Measurements from ENCODE around the gene PTH1R.

The PTH1R gene

DNA sequence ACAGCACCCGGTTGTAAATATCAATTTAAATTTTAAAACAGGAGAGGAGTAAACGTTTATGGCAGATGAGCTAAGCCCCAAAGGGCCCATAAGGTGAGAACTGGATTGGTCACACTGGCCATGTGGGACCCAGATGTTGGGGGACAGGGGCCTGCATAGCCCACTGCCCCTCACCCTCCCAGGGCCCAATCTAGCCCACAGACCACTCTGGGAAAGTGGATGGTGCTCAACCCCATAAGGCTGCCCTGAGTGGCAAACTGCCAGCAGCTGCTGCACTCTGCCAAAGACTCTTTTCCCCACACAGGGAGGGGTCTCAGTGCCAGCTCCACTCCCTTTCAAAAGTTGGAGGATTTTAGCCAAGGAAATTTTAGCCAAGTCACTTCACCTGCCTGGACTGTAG, 56.6 kb downstream of the PTH1R start:
- DNase-seq = no peak

- no peak for DNase-seq
These were observed 57.1 kb downstream of the PTH1R start for GRCh38 chr3:46934498-46935167.

DNA sequence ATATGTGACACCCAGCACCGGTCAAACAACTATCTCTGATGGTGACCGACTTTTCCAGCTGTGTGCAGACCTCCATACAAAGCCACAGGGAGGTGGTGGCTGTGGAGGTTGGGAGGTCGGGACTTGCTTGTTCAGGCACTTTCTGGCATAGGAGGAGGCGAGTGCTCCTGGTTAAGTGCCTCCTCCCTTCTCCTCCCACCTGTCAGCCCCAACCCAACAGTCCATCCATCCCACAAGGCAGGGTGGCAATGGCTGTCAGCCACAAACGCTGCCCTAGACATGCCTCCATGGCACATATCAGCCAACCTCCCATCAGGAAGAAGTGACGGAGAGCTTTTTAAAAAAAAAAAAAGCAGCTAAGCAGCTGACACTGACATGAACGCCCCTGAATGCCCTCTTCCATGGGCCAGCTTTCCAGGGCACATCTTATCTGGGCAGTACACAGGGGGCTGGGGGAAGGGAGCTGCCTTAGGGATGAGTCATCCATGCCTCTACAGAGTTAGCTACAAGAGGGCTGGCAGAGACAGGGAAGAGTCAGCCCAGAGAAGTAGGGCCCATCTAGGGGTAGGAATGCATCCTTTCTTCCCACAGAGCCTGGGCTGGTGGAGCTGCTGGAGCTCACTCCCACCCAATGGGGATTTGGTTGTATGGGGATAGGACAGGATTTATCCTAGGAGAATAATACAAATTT, 57.8 kb downstream of the PTH1R start:
- DNase-seq = no peak

DNA sequence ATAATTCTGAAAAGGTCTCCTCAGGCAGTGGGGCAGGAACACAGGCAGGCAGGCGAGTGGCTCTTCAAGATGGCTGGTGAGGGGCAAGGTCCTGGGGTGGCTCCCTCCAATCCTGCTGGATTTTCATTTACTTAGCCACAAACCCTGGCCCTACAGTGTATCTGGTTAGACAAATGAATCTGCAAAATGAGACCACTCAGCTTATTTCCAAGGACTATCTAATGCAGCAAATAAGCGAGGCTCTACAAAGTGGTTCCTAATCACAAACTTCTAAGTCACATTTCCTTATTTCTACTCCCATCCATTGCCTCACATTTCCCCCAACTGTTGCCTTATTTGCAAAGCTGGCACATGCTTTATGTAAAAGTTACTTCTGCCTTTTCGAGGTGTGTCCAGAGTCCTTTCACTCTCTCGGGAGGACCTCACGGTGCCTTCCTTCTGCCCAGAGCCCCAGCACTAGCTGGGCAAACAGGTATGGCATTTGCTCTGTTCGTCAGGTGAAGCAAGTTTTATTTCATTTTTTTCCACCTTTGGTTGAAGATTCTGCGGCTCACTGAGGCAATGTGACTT, 58.6 kb downstream of the PTH1R start:
- DNase-seq = no peak

DNA sequence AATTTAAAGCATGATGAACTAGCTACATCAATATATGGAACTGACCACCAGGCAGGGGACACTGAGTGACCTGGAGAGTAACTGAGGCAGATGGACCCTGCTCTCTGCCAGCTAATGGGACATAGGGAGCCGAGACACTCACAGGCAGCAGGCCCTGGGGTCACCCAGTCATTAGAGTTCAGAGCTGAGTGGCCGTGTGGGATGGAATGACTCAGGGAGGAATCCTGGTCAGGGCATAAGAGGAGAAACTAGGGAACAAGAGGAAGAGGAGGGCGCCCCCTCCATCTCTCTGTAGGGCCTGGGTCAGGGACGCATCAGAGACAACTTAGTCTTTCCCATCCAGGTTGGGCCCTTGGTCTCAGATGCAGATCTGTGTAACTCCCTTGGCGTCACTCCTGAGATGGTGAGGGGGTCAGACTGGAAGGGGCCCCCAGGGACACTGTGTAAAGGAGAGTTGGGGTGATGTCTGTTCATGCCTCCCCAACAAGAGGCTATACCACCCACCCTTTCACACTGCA, 59.3 kb downstream of the PTH1R start:
- no peak for DNase-seq

DNA sequence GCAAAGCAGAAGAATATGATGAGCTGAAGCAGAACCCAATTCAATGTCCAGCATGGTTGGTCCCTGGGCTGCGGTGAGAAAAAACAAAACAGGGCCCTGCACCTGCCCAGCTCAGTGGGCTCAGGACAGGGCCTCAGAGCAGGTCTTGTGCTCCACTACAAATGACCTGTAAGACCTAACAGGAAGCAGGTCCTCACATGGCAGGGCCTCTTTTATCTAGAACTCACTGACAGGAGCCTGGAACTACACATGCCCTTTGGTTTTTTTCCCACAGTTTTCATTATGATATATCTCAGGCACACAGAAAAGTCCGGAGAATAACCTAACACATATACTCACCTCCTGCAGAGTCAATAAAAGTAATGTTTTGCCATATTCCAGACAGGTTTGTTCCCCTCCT, 60.6 kb downstream of the PTH1R start:
- no peak for DNase-seq

DNA sequence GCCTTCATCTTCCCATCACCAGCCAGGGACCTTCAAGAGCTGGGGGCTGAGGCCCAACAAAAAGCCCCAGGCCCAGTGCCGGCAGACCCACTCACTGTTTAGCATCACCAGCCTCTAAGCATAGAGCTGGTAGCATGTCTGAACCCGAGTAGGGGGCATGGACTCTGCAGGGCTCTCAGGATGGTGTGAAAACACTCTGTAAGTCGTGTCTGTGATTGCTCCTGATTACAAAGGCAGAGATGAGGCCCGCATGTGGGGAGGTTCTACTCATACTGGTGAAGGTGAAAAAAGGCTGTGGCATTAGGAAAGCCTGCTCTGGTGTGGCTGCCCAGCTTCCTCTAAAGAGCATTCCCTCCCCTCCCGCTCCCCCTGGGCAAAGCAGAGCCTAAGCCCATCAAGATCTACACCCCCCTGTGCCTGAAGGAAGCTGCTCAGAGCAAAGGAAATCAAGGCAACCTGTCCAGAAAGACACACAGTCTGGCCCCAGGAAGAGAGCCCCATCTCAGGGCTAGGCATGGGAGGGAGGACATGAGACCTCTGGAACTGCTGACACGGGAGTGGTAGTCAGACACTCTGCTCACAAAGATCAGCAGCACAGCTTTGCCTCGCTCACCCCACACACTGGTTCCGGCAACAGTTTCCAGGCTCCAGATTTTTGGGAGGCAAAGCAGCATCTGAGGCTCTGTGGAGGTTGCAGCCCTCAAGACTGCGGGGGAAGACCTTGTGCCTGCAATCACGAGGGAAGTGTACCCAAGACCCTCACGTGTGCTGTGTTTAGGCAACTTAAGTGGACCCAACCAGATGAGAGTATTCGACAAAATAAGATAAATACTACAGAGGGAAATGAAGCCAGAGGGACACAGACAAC, 62.3 kb downstream of the PTH1R start:
- DNase-seq = no peak

- DNase-seq = no peak
These were observed 64.6 kb downstream of the PTH1R start for GRCh38 chr3:46942076-46942475.

DNA sequence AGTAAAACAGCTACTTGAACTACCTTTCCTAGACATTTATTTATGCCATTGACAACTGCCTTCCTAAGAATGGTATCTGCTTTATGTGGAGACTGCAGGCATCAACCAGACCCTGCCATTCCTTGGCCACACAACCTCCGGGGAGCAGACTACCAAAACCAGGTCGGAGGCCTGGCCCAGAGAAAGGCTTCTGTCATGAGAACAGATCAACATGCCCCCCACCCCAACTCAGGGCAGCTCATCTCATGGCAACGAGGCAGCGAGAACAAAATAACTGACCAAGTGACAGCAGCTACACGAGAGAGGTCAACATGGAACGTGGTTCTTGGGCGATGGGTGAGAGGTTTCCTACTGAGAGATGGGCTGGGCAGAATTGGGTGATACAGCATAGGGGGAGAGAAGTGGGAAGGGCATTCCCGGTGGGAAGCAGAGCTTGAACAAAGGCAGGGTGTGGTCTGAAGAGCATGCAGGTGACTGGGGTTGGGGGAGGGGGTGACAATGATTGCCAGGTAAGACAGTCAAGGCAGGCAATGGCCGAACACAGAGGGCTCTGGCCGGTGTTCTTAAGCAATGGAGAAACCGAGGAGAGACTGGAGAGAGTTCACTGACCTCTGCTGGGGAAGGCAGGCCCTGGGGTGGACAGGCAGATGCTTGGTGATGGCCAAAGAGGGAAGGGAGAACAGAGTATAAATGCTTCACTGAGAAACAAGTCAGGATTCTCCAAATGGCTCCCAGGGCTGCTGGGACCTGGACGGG, 65.1 kb downstream of the PTH1R start:
- DNase-seq = no peak

GRCh38 chr3:46943237-46944187, 66.0 kb downstream of the PTH1R start:
- DNase-seq = no peak

- no peak for DNase-seq
These were observed 66.7 kb downstream of the PTH1R start for GRCh38 chr3:46944191-46944590.

- no peak for DNase-seq
These were observed 68.9 kb downstream of the PTH1R start for GRCh38 chr3:46946416-46946815.

DNA sequence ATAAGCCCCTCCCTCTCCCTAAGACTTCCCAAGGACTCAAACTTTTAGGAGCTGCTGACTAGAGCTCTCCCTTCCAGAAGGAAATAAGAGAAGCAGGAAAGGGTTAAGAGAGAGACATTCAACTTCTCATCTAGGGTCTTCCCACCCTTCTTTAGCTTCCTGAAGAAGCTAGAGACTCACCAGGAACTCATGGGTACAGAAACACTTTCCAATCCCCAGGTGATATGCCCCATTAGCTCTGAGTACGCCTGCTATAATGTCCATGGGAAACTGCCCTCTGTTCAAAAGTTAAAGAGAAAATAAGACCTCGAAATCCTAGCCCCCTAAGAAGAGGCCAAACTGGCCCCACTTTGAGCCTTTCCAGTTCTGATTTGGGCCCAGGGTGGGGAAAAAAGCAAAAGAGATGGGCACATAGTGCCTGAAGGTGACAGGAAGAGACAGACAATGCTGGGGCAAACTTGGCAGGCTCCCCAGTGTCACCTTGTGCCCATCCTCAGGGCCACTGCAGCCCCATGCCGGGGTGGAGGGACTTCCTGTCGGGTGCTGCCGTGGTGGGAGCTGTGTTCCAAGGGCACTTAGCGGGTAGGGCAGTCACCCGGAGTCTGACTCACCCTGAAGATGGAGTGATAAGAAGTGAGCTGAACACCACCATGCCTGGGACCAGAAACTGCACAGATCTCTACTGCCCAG, 69.5 kb downstream of the PTH1R start:
- DNase-seq = peak; percentile 80

DNA sequence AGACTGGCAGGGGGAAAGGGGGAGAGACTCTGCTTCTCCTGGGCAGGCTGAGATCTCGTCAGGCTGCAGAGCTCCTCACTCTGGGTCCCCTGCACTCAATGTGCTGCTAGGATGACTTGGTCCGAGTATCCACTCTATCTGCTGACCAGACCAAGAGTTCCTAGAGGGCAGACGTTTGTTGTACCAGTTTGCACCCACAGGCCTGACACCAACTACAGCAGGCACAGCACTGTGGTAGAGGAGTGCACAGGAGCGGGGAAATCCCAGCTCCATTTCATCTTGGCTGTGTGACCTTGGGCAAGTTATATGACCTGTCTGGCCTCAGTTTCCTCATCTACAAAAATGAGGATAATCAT, 70.0 kb downstream of the PTH1R start:
- no peak for DNase-seq

GRCh38 chr3:46947981-46948791, 70.7 kb downstream of the PTH1R start:
- peak; percentile 75 for DNase-seq

DNA sequence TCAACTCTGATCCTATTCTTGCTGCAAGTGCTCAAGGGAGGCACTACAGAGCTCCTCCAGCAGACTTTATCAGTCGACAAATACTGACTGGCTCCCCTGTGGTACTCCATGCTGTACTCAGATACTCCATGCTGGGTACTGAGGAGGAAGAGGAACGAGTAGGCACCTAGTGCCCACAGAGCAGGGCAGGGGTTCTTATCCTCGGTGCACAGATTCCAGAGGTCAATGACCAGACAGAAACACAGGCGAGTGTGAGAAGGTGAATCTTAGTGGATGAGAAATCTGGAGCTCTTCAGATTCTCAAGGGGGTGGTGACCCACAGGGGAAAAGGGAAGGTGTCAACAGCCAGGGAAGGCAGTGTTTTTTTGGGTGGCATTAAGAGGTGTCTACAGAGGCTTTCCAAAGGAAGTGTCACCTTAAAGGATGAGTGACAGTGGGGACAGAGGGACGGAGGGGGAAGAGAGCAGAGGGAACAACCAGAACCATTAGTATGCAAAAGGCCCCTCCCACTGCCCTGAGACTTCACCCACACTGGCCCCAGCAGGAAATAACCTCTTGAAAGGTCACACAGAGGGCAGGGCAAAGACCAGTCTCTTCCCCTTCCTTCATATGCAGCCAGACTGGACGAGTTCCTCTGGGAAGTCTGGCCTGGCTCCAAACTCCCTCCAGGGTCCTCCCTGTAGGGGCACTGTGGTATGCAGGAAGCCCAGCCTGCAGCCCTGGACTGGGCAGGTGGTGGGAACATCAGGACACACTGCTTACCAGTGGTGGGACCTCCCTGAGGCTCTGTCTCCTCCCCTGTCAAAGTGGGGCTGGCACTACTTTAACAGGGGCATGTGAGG, 71.5 kb downstream of the PTH1R start:
- no peak for DNase-seq

DNA sequence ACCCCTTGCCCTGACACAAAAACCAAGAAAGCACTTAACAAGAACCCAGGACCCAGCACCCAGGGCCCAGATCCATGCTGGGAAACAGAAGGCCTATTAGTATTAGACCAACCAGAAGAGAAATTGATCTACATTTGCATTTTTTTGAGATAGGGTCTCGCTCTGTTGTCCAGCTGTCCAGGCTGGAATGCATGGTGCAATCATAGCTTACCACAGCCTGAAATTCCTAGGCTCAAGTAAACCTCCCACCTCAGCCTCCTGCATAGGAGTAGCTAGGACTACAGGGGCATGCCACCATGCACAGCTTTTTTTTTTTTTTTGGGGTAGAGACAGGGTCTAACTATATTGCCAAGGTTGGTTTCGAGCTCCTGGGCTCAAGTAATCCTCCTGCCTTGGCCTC, 72.7 kb downstream of the PTH1R start:
- no peak for DNase-seq

DNA sequence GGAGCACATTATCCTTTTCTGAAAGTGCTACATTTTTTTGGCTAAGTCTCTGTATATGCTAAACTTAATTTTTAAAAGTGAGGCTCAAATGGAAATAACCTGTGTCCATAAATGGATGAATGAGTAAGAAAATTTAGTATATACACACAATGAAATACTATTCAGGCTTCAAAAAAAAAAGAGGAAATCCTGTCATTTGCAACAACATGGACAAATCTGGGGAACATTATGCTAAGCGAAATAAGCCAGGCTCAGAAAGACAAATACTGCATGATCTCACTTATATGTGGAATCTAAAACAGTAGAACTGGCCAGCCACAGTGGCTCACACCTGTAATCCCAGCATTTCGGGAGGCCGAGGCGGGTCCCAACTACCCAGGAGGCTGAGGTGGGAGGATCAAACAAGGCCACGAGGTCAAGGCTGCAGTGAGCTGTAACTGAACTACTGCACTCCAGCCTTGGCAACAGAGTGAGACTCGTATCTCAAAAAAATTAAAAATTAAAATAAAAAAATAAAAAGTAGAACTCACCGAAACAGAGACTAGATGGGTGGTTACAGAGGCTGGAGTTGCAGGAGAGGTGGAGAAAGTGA, 73.2 kb downstream of the PTH1R start:
- DNase-seq = no peak

Measured in activated effector memory CD4-positive, alpha-beta T cell treated with Interleukin-2 at 50 U/mL for 16 hours (primary cell).